Measurements from ENCODE around the gene PGAP6. TPM values are rescaled to one million over a fixed set of nuclear protein-coding genes. Genes with fewer than 3 reads are reported as not detected.

PGAP6 gene
- total and polyA plus RNA-seq, 9 of the 15 experiments (the other 6 are each of a cell fraction or from before 2014, with no cell fraction given): 0.45 to 50.2 (median 39.3) TPM

- peak in 1 of 3 experiments; percentile 13 for TF ChIP-seq YY1 (IDR thresholded peaks at IDR 0.05; ENCODE audit: borderline replicate concordance in 1 of 3, control insufficient read depth in 1 of 3, extremely low read depth in 1 of 3, insufficient read depth in 3 of 3, insufficient read length in 1 of 3, insufficient replicate concordance in 2 of 3, low read depth in 1 of 3, low read length in 2 of 3)
- peak; percentile 57 for TF ChIP-seq ZFX (CRISPR knock-in tag; IDR thresholded peaks at IDR 0.05)
- TF ChIP-seq TCF3 (CRISPR knock-in tag; IDR thresholded peaks at IDR 0.05): no peak
- 0 out of 2 replicates have a peak, but pooled peaks have one; percentile 20 for TF ChIP-seq CREM (IDR thresholded peaks at IDR 0.05; ENCODE audit: low read depth)
- peak; percentile 61 for TF ChIP-seq POLR2G (IDR thresholded peaks at IDR 0.05; ENCODE audit: low read depth, low read length)
- peak; percentile 24; the same call in 1 of the 2 replicates for TF ChIP-seq POLR2A (conservative IDR thresholded peaks at IDR 0.05)
- TF ChIP-seq CTCF (IDR thresholded peaks at IDR 0.05 in 2 of 3, conservative IDR thresholded peaks at IDR 0.05 in 1 of 3; ENCODE audit: insufficient read depth in 2 of 3, low read depth in 1 of 3, low read length in 3 of 3): peak; percentile 16 to 36 (median 24); a peak in 2 of 6 replicates
- TF ChIP-seq NFRKB (IDR thresholded peaks at IDR 0.05; ENCODE audit: low read depth): no peak
- TF ChIP-seq ZC3H11A (IDR thresholded peaks at IDR 0.05; ENCODE audit: low read depth, low read length): no peak
- TF ChIP-seq L3MBTL2 (IDR thresholded peaks at IDR 0.05): 0 out of 2 replicates have a peak, but pooled peaks have one; percentile 15
- TF ChIP-seq CXXC5 (CRISPR knock-in tag; IDR thresholded peaks at IDR 0.05): 0 out of 2 replicates have a peak, but pooled peaks have one; percentile 20
- TF ChIP-seq RFX1 (IDR thresholded peaks at IDR 0.05): no peak
- no peak for TF ChIP-seq LEF1 (IDR thresholded peaks at IDR 0.05)
Observed at GRCh38 chr16:398561-399339, 17.0 kb upstream of the PGAP6 start (continued).

All from K562 (cell line).